ENCODE measurements around the gene ADAMTSL1.

ADAMTSL1 gene

GRCh38 chr9:18448101-18448500 lies 25.9 kb upstream of the ADAMTSL1 start:
- Histone ChIP-seq H3K36me3 (ENCODE audit: insufficient read depth, low read length) (no peaks in the 10 kb centered on the region), H3K4me3 (ENCODE audit: low read length) (no peak overlapping the region), H3K9me3 (ENCODE audit: low read length) (no peaks in the 10 kb centered on the region), H2AFZ (ENCODE audit: low read depth, low read length) (no peak overlapping the region), H3K4me1 (ENCODE audit: insufficient read depth, low read length) (peaks cover 8% of the 10 kb centered on the region), H3K27me3 (ENCODE audit: insufficient read depth, low read length) (no peaks in the 10 kb centered on the region)

- peaks cover 8% of the 10 kb centered on the region for H3K4me1 ChIP-seq (ENCODE audit: insufficient read depth, low read length)
- H3K27me3 ChIP-seq (ENCODE audit: insufficient read depth, low read length) = no peaks in the 10 kb centered on the region
- H3K9me3 ChIP-seq (ENCODE audit: low read length) = no peaks in the 10 kb centered on the region
- no peak overlapping the region for H3K4me3 ChIP-seq (ENCODE audit: low read length)
- no peak overlapping the region for H2AFZ ChIP-seq (ENCODE audit: low read depth, low read length)
- no peaks in the 10 kb centered on the region for H3K36me3 ChIP-seq (ENCODE audit: insufficient read depth, low read length)
Measured at GRCh38 chr9:18451406-18451805, 22.5 kb upstream of the ADAMTSL1 start.

GRCh38 chr9:18452276-18452675 lies 21.7 kb upstream of the ADAMTSL1 start:
- no peaks in the 10 kb centered on the region for H3K9me3 ChIP-seq (ENCODE audit: low read length)
- no peaks in the 10 kb centered on the region for H3K36me3 ChIP-seq (ENCODE audit: insufficient read depth, low read length)
- H3K4me1 ChIP-seq (ENCODE audit: insufficient read depth, low read length) = peaks cover 8% of the 10 kb centered on the region
- H2AFZ ChIP-seq (ENCODE audit: low read depth, low read length) = no peak overlapping the region
- no peaks in the 10 kb centered on the region for H3K27me3 ChIP-seq (ENCODE audit: insufficient read depth, low read length)
- no peak overlapping the region for H3K4me3 ChIP-seq (ENCODE audit: low read length)

GRCh38 chr9:18456624-18457237 lies 17.2 kb upstream of the ADAMTSL1 start:
- no peak overlapping the region for H2AFZ ChIP-seq (ENCODE audit: low read depth, low read length)
- no peaks in the 10 kb centered on the region for H3K36me3 ChIP-seq (ENCODE audit: insufficient read depth, low read length)
- no peaks in the 10 kb centered on the region for H3K9me3 ChIP-seq (ENCODE audit: low read length)
- H3K27me3 ChIP-seq (ENCODE audit: insufficient read depth, low read length) = no peaks in the 10 kb centered on the region
- H3K4me1 ChIP-seq (ENCODE audit: insufficient read depth, low read length) = no peaks in the 10 kb centered on the region
- no peak overlapping the region for H3K4me3 ChIP-seq (ENCODE audit: low read length)

- H3K4me3 ChIP-seq (ENCODE audit: low read length) = no peak overlapping the region
- H2AFZ ChIP-seq (ENCODE audit: low read depth, low read length) = no peak overlapping the region
- no peaks in the 10 kb centered on the region for H3K9me3 ChIP-seq (ENCODE audit: low read length)
- H3K36me3 ChIP-seq (ENCODE audit: insufficient read depth, low read length) = no peaks in the 10 kb centered on the region
- H3K4me1 ChIP-seq (ENCODE audit: insufficient read depth, low read length) = no peaks in the 10 kb centered on the region
- H3K27me3 ChIP-seq (ENCODE audit: insufficient read depth, low read length) = no peaks in the 10 kb centered on the region
Measured at GRCh38 chr9:18457510-18457909, 16.4 kb upstream of the ADAMTSL1 start.

GRCh38 chr9:18459962-18460584 lies 13.9 kb upstream of the ADAMTSL1 start:
- Histone ChIP-seq H3K4me3 (ENCODE audit: low read length) (no peak overlapping the region), H3K9me3 (ENCODE audit: low read length) (no peaks in the 10 kb centered on the region)

GRCh38 chr9:18461496-18461895 lies 12.5 kb upstream of the ADAMTSL1 start:
- Histone ChIP-seq H3K4me1 (ENCODE audit: insufficient read depth, low read length) (no peaks in the 10 kb centered on the region), H3K27me3 (ENCODE audit: insufficient read depth, low read length) (no peaks in the 10 kb centered on the region), H3K9me3 (ENCODE audit: low read length) (no peaks in the 10 kb centered on the region), H3K4me3 (ENCODE audit: low read length) (no peak overlapping the region), H2AFZ (ENCODE audit: low read depth, low read length) (no peak overlapping the region), H3K36me3 (ENCODE audit: insufficient read depth, low read length) (no peaks in the 10 kb centered on the region)

More at GRCh38 chr9:18459962-18460584, 13.9 kb upstream of the ADAMTSL1 start:
- H3K27me3 ChIP-seq (ENCODE audit: insufficient read depth, low read length) = no peaks in the 10 kb centered on the region
- H3K36me3 ChIP-seq (ENCODE audit: insufficient read depth, low read length) = no peaks in the 10 kb centered on the region
- no peak overlapping the region for H2AFZ ChIP-seq (ENCODE audit: low read depth, low read length)
- H3K4me1 ChIP-seq (ENCODE audit: insufficient read depth, low read length) = no peaks in the 10 kb centered on the region

GRCh38 chr9:18463991-18464390 lies 10.0 kb upstream of the ADAMTSL1 start:
- H3K4me3 ChIP-seq (ENCODE audit: low read length) = no peak overlapping the region
- no peak overlapping the region for H2AFZ ChIP-seq (ENCODE audit: low read depth, low read length)
- no peaks in the 10 kb centered on the region for H3K4me1 ChIP-seq (ENCODE audit: insufficient read depth, low read length)
- H3K36me3 ChIP-seq (ENCODE audit: insufficient read depth, low read length) = no peaks in the 10 kb centered on the region
- no peaks in the 10 kb centered on the region for H3K9me3 ChIP-seq (ENCODE audit: low read length)
- no peaks in the 10 kb centered on the region for H3K27me3 ChIP-seq (ENCODE audit: insufficient read depth, low read length)

GRCh38 chr9:18466101-18466500 lies 7.9 kb upstream of the ADAMTSL1 start:
- Histone ChIP-seq H3K36me3 (ENCODE audit: insufficient read depth, low read length) (no peaks in the 10 kb centered on the region), H3K9me3 (ENCODE audit: low read length) (peaks cover 3% of the 10 kb centered on the region), H3K4me3 (ENCODE audit: low read length) (no peak overlapping the region), H3K27me3 (ENCODE audit: insufficient read depth, low read length) (no peaks in the 10 kb centered on the region), H2AFZ (ENCODE audit: low read depth, low read length) (no peak overlapping the region), H3K4me1 (ENCODE audit: insufficient read depth, low read length) (no peaks in the 10 kb centered on the region)

GRCh38 chr9:18467696-18468095 lies 6.3 kb upstream of the ADAMTSL1 start:
- no peaks in the 10 kb centered on the region for H3K36me3 ChIP-seq (ENCODE audit: insufficient read depth, low read length)
- peaks cover 3% of the 10 kb centered on the region for H3K27me3 ChIP-seq (ENCODE audit: insufficient read depth, low read length)
- peaks cover 1% of the 10 kb centered on the region for H3K4me1 ChIP-seq (ENCODE audit: insufficient read depth, low read length)
- H3K9me3 ChIP-seq (ENCODE audit: low read length) = peaks cover 3% of the 10 kb centered on the region
- no peak overlapping the region for H2AFZ ChIP-seq (ENCODE audit: low read depth, low read length)
- H3K4me3 ChIP-seq (ENCODE audit: low read length) = no peak overlapping the region

GRCh38 chr9:18472435-18472834 lies 1.5 kb upstream of the ADAMTSL1 start:
- Histone ChIP-seq H3K4me3 (ENCODE audit: low read length) (no peak overlapping the region), H3K4me1 (ENCODE audit: insufficient read depth, low read length) (peaks cover 25% of the 10 kb centered on the region), H3K27me3 (ENCODE audit: insufficient read depth, low read length) (peaks cover 6% of the 10 kb centered on the region), H2AFZ (ENCODE audit: low read depth, low read length) (no peak overlapping the region), H3K9me3 (ENCODE audit: low read length) (peaks cover 3% of the 10 kb centered on the region), H3K36me3 (ENCODE audit: insufficient read depth, low read length) (no peaks in the 10 kb centered on the region)

GRCh38 chr9:18472841-18473251 lies 1.1 kb upstream of the ADAMTSL1 start:
- no peak overlapping the region for H3K4me3 ChIP-seq (ENCODE audit: low read length)
- H3K36me3 ChIP-seq (ENCODE audit: insufficient read depth, low read length) = no peaks in the 10 kb centered on the region
- peaks cover 6% of the 10 kb centered on the region for H3K27me3 ChIP-seq (ENCODE audit: insufficient read depth, low read length)
- H3K4me1 ChIP-seq (ENCODE audit: insufficient read depth, low read length) = peaks cover 29% of the 10 kb centered on the region
- peaks cover 3% of the 10 kb centered on the region for H3K9me3 ChIP-seq (ENCODE audit: low read length)
- no peak overlapping the region for H2AFZ ChIP-seq (ENCODE audit: low read depth, low read length)

- Histone ChIP-seq H3K4me3 (ENCODE audit: low read length) (no peak overlapping the region), H2AFZ (ENCODE audit: low read depth, low read length) (no peak overlapping the region), H3K36me3 (ENCODE audit: insufficient read depth, low read length) (no peaks in the 10 kb centered on the region), H3K4me1 (ENCODE audit: insufficient read depth, low read length) (peaks cover 36% of the 10 kb centered on the region), H3K27me3 (ENCODE audit: insufficient read depth, low read length) (peaks cover 6% of the 10 kb centered on the region), H3K9me3 (ENCODE audit: low read length) (no peaks in the 10 kb centered on the region)
Measured at GRCh38 chr9:18474783-18475182, 830 bp downstream of the ADAMTSL1 start.

All from neuron (in vitro differentiated cells).